HEK293T (cell line): ENCODE results near the gene GGA1.

ENCODE experiments used
- CTCF ChIA-PET: fragments of 350-600 bp; formaldehyde crosslinking; extraction: SDS; loops from one replicate; lab custom pipeline; 2021; ENCODE audit warnings: antibody characterized with exemption, inconsistent platforms; lab: Yijun Ruan, JAX
- POLR2A ChIA-PET: fragments of 350-600 bp; formaldehyde crosslinking; extraction: SDS; loops from one replicate; lab custom pipeline; 2020; ENCODE audit warnings: antibody characterized with exemption, inconsistent platforms; lab: Yijun Ruan, JAX
- DNase-seq: peaks from one replicate; pipeline ENCODE4 v3.0.0; 2012; ENCODE audit warnings: mixed read lengths; ENCODE audit errors: extremely low spot score
- ARNT ChIP-seq: fragments of 450-650 bp; IDR thresholded peaks from 2 replicates; pipeline ENCODE4 v1.6.1; 2017; ENCODE audit warnings: mild to moderate bottlenecking
- BHLHE40 ChIP-seq: fragments of 450-650 bp; IDR thresholded peaks from 2 replicates; pipeline ENCODE4 v1.6.1; 2016; ENCODE audit warnings: mild to moderate bottlenecking, moderate library complexity, borderline replicate concordance
- CTBP1 ChIP-seq: fragments of 450-650 bp; IDR thresholded peaks from 2 replicates; pipeline ENCODE4 v1.6.1; 2016; ENCODE audit warnings: borderline replicate concordance
- ELF4 ChIP-seq: fragments of 450-650 bp; IDR thresholded peaks from 2 replicates; pipeline ENCODE4 v1.6.1; 2017; ENCODE audit warnings: antibody characterized with exemption
- FOXA1 ChIP-seq: fragments of 450-650 bp; IDR thresholded peaks from 2 replicates; pipeline ENCODE4 v1.6.1; 2016; ENCODE audit warnings: mild to moderate bottlenecking
- FOXK2 ChIP-seq: fragments of 450-650 bp; IDR thresholded peaks from 2 replicates; pipeline ENCODE4 v1.6.1; 2016; ENCODE audit warnings: mild to moderate bottlenecking
- FOXM1 ChIP-seq: fragments of 450-650 bp; IDR thresholded peaks from 2 replicates; pipeline ENCODE4 v1.6.1; 2017; ENCODE audit warnings: mild to moderate bottlenecking, borderline replicate concordance
- HDGF ChIP-seq: fragments of 450-650 bp; IDR thresholded peaks from 2 replicates; pipeline ENCODE4 v1.6.1; 2017; ENCODE audit warnings: antibody characterized with exemption, borderline replicate concordance
- L3MBTL2 ChIP-seq: fragments of 450-650 bp; conservative IDR thresholded peaks from 2 replicates; pipeline ENCODE4 v1.6.1; 2016; ENCODE audit warnings: mild to moderate bottlenecking
- LEF1 ChIP-seq: fragments of 450-650 bp; IDR thresholded peaks from 2 replicates; pipeline ENCODE4 v1.6.1; 2017; ENCODE audit warnings: mild to moderate bottlenecking, borderline replicate concordance
- NFRKB ChIP-seq: fragments of 450-650 bp; IDR thresholded peaks from 2 replicates; pipeline ENCODE4 v1.6.1; 2016; ENCODE audit warnings: mild to moderate bottlenecking, moderate library complexity
- SP1 ChIP-seq: fragments of 450-650 bp; IDR thresholded peaks from 2 replicates; pipeline ENCODE4 v1.6.1; 2017
- SUZ12 ChIP-seq: fragments of 450-650 bp; IDR thresholded peaks from 2 replicates; pipeline ENCODE4 v1.6.1; 2016; ENCODE audit warnings: mild to moderate bottlenecking
- TARDBP ChIP-seq: fragments of 450-650 bp; IDR thresholded peaks from 2 replicates; pipeline ENCODE4 v1.6.1; 2016
- ZNF384 ChIP-seq: fragments of 450-650 bp; IDR thresholded peaks from 2 replicates; pipeline ENCODE4 v1.6.1; 2016
- TF ChIP-seq, protein P1 (sequence below): fragments of 450-650 bp; IDR thresholded peaks from 2 replicates; pipeline ENCODE4 v1.6.1; 2016

The GGA1 gene

DNA sequence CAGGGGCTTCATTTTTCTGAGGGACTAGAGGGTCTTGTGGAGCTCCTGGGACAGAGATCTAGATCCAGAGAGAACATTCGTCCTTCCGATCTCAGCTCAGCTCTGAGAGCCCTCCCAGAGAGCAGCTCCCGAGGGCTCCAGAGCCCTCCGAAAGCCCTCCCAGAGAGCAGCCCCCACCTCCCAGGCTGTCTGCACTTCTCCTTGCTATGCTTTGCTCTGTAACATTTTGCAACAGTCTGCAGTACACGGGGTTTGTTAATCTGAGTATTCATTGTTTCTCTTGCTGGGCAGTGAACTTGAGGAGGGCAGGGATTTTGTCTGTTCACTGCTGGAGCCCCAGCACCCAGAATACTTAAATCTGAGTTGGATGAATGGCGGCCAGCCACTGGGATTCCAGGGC, 2.6 kb downstream of the GGA1 start:
- POLR2A ChIA-PET, result no interaction called here
- DNase-seq, result no peak
- CTCF ChIA-PET, result no interaction called here
- TF ChIP-seq SP1, result no peak
- no peak for TF ChIP-seq HDGF
- no peak for TF ChIP-seq FOXK2
- no peak for TF ChIP-seq ELF4
- TF ChIP-seq ZNF384, result no peak
- TF ChIP-seq ARNT, result no peak
- no peak for TF ChIP-seq L3MBTL2
- TF ChIP-seq, protein P1, sequence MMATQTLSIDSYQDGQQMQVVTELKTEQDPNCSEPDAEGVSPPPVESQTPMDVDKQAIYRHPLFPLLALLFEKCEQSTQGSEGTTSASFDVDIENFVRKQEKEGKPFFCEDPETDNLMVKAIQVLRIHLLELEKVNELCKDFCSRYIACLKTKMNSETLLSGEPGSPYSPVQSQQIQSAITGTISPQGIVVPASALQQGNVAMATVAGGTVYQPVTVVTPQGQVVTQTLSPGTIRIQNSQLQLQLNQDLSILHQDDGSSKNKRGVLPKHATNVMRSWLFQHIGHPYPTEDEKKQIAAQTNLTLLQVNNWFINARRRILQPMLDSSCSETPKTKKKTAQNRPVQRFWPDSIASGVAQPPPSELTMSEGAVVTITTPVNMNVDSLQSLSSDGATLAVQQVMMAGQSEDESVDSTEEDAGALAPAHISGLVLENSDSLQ, result no peak
- TF ChIP-seq CTBP1, result no peak
- TF ChIP-seq TARDBP, result no peak
- TF ChIP-seq SUZ12, result no peak
- no peak for TF ChIP-seq BHLHE40
- no peak for TF ChIP-seq FOXA1

DNA sequence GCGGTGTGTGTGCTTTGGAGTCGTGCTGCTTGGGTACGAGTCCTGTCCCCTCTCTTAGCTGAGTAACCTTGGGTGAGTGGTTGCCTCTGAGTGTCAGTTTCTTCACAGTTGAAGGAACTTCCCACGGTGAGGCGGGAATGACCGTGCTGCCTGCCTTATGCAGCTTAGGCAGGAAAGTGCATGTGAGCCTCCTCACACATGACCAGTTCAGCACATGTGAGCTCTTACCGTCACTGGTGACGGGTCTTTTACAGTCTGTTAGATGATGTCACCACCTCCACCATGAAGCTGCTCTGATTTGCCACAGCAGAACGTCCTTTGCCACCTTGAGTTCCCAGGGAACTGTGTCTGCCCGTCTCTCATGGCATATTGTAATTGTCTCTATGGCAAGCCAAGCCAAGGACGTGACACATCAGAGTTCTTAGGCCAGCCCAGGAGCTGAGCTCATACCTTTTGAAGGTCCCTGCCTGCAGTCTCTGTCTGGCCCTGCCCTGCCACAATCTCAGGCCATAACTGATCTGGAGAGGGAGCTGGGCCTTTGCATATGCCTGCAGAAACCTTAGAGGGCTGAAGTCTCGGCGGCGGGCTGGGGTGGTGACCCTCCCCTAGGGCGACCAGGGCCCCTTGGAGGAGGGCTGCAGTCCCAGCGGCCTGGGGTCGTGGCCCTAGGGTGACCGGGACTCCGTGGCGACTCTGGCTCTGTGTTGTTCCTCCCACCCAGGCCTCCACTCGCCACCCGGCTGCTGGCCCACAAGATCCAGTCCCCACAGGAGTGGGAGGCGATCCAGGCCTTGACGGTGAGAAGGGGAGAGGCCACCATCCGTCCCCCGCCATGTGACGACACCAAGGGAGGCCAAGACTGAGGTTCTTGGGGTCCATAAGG, 7.8 kb downstream of the GGA1 start:
- CTCF ChIA-PET, result interaction anchor here (0.7 to 1.2 kb wide), 2 partner anchors 9 to 65 kb away, joined by 3 to 4 read pairs; no protein-coding TSS in a partner anchor
- TF ChIP-seq FOXK2 (no peak), NFRKB (no peak), SUZ12 (no peak), ZNF384 (no peak), FOXA1 (no peak), SP1 (no peak), L3MBTL2 (no peak), CTBP1 (no peak), ARNT (no peak), HDGF (no peak), FOXM1 (no peak), LEF1 (no peak)
- POLR2A ChIA-PET, result no interaction called here
- DNase-seq, result no peak

DNA sequence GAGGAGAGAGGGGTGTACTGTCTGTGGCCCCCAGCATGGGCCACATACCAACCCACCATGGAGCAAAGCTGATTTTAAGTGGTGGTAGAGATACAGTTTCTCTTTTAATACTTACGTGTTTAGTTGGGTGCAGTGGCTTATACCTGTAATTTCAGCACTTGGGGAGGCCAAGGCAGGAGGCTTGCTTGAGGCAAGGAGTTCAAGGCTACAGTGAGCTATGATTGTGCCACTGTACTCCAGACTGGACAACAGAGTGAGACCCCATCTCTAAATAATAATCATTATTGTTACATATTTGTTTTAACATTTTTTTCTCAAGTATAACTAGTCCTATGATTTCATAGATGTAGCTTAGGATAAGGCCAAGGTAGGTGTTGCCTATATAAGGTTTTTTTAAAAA, 8.8 kb downstream of the GGA1 start:
- CTCF ChIA-PET, result no interaction called here

DNA sequence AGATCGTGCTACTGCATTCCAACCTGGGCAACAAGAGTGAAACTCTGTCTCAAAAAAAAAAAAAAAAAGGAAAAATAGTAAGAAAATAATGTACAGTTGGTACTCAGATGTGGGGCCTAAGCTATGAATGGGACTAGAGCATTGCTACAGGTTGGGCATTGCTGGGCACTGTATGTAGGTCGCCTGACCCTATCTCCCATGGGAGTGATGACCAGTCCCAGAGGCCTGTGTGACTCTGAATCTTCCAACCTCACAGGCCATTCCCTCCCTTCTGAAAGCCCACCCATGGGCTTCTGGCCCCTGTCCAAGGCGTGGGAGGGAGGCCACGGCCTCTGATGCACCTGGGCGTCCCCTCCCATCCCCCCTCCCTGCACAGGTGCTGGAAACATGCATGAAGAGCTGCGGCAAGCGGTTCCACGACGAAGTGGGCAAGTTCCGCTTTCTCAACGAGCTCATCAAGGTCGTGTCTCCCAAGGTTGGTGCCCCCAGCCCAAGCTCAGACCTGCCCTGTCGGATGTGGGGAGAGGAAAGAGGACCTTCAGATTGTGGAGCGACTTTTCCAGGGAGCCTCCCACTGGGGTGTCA, 9.5 kb downstream of the GGA1 start:
- TF ChIP-seq SP1, result no peak
- TF ChIP-seq FOXM1, result no peak
- TF ChIP-seq TARDBP, result no peak
- TF ChIP-seq SUZ12, result no peak
- no peak for TF ChIP-seq LEF1
- no peak for TF ChIP-seq NFRKB
- TF ChIP-seq FOXK2, result no peak
- TF ChIP-seq ZNF384, result no peak
- no peak for TF ChIP-seq FOXA1
- TF ChIP-seq ELF4, result no peak
- no peak for TF ChIP-seq ARNT
- TF ChIP-seq CTBP1, result no peak
- no peak for TF ChIP-seq HDGF
- no peak for TF ChIP-seq L3MBTL2
- TF ChIP-seq, protein P1, result no peak
- no peak for TF ChIP-seq BHLHE40
- POLR2A ChIA-PET, result interaction anchor here (1.0 to 1.7 kb wide), 2 partner anchors 25 to 40 kb away, joined by 3 read pairs; partner anchors contain the start of gene PDXP
- DNase-seq, result no peak
- CTCF ChIA-PET, result no interaction called here

More for the DNA sequence above, 8.8 kb downstream of the GGA1 start:
- TF ChIP-seq FOXM1, result no peak
- TF ChIP-seq, protein P1, result no peak
- TF ChIP-seq ARNT, result no peak
- TF ChIP-seq TARDBP, result no peak
- TF ChIP-seq FOXA1, result no peak
- TF ChIP-seq NFRKB, result no peak
- no peak for TF ChIP-seq CTBP1
- TF ChIP-seq LEF1, result no peak
- no peak for TF ChIP-seq SP1
- TF ChIP-seq ZNF384, result no peak
- no peak for TF ChIP-seq HDGF
- TF ChIP-seq FOXK2, result no peak
- TF ChIP-seq SUZ12, result no peak
- no peak for TF ChIP-seq BHLHE40
- no peak for TF ChIP-seq L3MBTL2
- POLR2A ChIA-PET, result interaction anchor here (1.0 kb wide), 1 partner anchor 41 kb away, joined by 3 read pairs; the partner anchor contains the start of gene PDXP
- DNase-seq, result no peak

GRCh38 chr22:37618674-37619073, 10.0 kb downstream of the GGA1 start:
- TF ChIP-seq NFRKB, result no peak
- no peak for TF ChIP-seq HDGF
- TF ChIP-seq ARNT, result no peak
- TF ChIP-seq LEF1, result no peak
- TF ChIP-seq BHLHE40, result no peak
- no peak for TF ChIP-seq CTBP1
- TF ChIP-seq FOXM1, result no peak
- TF ChIP-seq, protein P1, result no peak
- no peak for TF ChIP-seq L3MBTL2
- no peak for DNase-seq
- ChIA-PET POLR2A (interaction anchor here (1.7 kb wide), 1 partner anchor 24 kb away, joined by 3 read pairs; no protein-coding TSS in a partner anchor), CTCF (no interaction called here)
